GM18951 (cell line): ENCODE results near the gene TRAF6.

Source experiments
- POLR2A ChIP-seq: IDR thresholded peaks from 4 replicates; pipeline ENCODE4 v1.6.1; 2011; ENCODE audit warnings: mild to moderate bottlenecking; ENCODE audit not compliant: insufficient read length, insufficient read depth; ENCODE audit errors: extremely low read depth
- in situ Hi-C: fragments of 300-500 bp; cut with MboI; formaldehyde crosslinking; loops from one replicate; pipeline ENCODE4 v1.12.0; 2022; ENCODE audit warnings: low sequenced_read_pairs, mixed read lengths, inconsistent platforms; ENCODE audit not compliant: unreplicated experiment

The TRAF6 gene

GRCh38 chr11:36450110-36450572 is 59.9 kb downstream of the TRAF6 start:
- no peak for TF ChIP-seq POLR2A
- in situ Hi-C loops = no loop called here

GRCh38 chr11:36449561-36450096 is 60.4 kb downstream of the TRAF6 start:
- no peak for TF ChIP-seq POLR2A
- in situ Hi-C loops = no loop called here

- no peak for TF ChIP-seq POLR2A
- in situ Hi-C loops = no loop called here
These were observed 62.1 kb downstream of the TRAF6 start for GRCh38 chr11:36447947-36448346.

- in situ Hi-C loops = no loop called here
- TF ChIP-seq POLR2A = no peak
These were observed 62.6 kb downstream of the TRAF6 start for GRCh38 chr11:36447514-36447913.

- no peak for TF ChIP-seq POLR2A
- in situ Hi-C loops = no loop called here
These were observed 63.9 kb downstream of the TRAF6 start for GRCh38 chr11:36446135-36446534.

GRCh38 chr11:36443661-36444060 is 66.4 kb downstream of the TRAF6 start:
- no peak for TF ChIP-seq POLR2A
- in situ Hi-C loops = no loop called here

GRCh38 chr11:36441610-36442208 is 68.4 kb downstream of the TRAF6 start:
- in situ Hi-C loops = no loop called here
- TF ChIP-seq POLR2A = no peak

GRCh38 chr11:36438126-36438525 is 71.9 kb downstream of the TRAF6 start:
- in situ Hi-C loops = no loop called here
- no peak for TF ChIP-seq POLR2A

GRCh38 chr11:36437413-36437812 is 72.7 kb downstream of the TRAF6 start:
- in situ Hi-C loops = no loop called here
- TF ChIP-seq POLR2A = no peak
